ENCODE results near the gene TRIM74.
"Not testable (repeated sequence)": the region's sequence is repeated elsewhere in the genome, so short reads cannot be mapped to it uniquely, and the experiment has no call there.

- TF ChIP-seq TCF12 (IDR thresholded peaks at IDR 0.05; ENCODE audit: low read depth, low read length); CTCF (IDR thresholded peaks at IDR 0.05; ENCODE audit: control extremely low read depth in 1 of 3, insufficient read depth in 1 of 3, low read depth in 1 of 3, low read length in 3 of 3); CEBPB (IDR thresholded peaks at IDR 0.05; ENCODE audit: low read depth, low read length); ASH2L (IDR thresholded peaks at IDR 0.05; ENCODE audit: low read length); EZH2 (IDR thresholded peaks at IDR 0.05; ENCODE audit: low read depth, low read length, severe bottlenecking); ATF3 (IDR thresholded peaks at IDR 0.05; ENCODE audit: insufficient read depth, low read depth, low read length); BACH1 (IDR thresholded peaks at IDR 0.05; ENCODE audit: low read length); POLR2AphosphoS5 (IDR thresholded peaks at IDR 0.05; ENCODE audit: low read depth, low read length): not testable (repeated sequence)
Observed at GRCh38 chr7:72960626-72961345, 8.5 kb downstream of the TRIM74 start.
